IMR-90 (cell line): Measurements from ENCODE around the gene CDCA4.

Source experiments
- BHLHE40 ChIP-seq: fragments of 150-350 bp; IDR thresholded peaks from 2 replicates; pipeline ENCODE4 v1.6.1; 2016; ENCODE audit warnings: mild to moderate bottlenecking, low read depth, low read length
- NFE2L2 ChIP-seq: fragments of 150-350 bp; IDR thresholded peaks from 2 replicates; pipeline ENCODE4 v1.6.1; 2016; ENCODE audit warnings: low read depth, mild to moderate bottlenecking, low read length
- POLR2A ChIP-seq: IDR thresholded peaks from 2 replicates; pipeline ENCODE4 v1.6.1; 2012; ENCODE audit warnings: mild to moderate bottlenecking, low read depth, low read length
- RAD21 ChIP-seq: IDR thresholded peaks from 2 replicates; pipeline ENCODE4 v1.6.1; 2012; ENCODE audit warnings: low read length, improper control_type of control experiment
- RCOR1 ChIP-seq: IDR thresholded peaks from 2 replicates; pipeline ENCODE4 v1.6.1; 2012; ENCODE audit warnings: mild to moderate bottlenecking, low read length, improper control_type of control experiment; ENCODE audit not compliant: insufficient replicate concordance
- RFX5 ChIP-seq: IDR thresholded peaks from 2 replicates; pipeline ENCODE4 v1.8.0; 2012; ENCODE audit warnings: low read depth, mild to moderate bottlenecking, low read length, moderate library complexity
- SMC3 ChIP-seq: fragments of 150-350 bp; IDR thresholded peaks from 2 replicates; pipeline ENCODE4 v1.6.1; 2016; ENCODE audit warnings: low read depth, mild to moderate bottlenecking, antibody characterized with exemption, low read length, moderate library complexity
- TF ChIP-seq, protein P1 (sequence below): fragments of 150-350 bp; IDR thresholded peaks from 2 replicates; pipeline ENCODE4 v1.6.1; 2016; ENCODE audit warnings: low read depth, mild to moderate bottlenecking, low read length, moderate library complexity, borderline replicate concordance
- TF ChIP-seq, protein P2 (sequence below): conservative IDR thresholded peaks from 2 replicates; pipeline ENCODE4 v1.5.1; 2012; ENCODE audit warnings: mild to moderate bottlenecking, low read depth, low read length, improper control_type of control experiment

GRCh38 chr14:105005329-105005928, 15.5 kb downstream of the CDCA4 start:
- TF ChIP-seq RCOR1 = no peak
- TF ChIP-seq, protein P1, sequence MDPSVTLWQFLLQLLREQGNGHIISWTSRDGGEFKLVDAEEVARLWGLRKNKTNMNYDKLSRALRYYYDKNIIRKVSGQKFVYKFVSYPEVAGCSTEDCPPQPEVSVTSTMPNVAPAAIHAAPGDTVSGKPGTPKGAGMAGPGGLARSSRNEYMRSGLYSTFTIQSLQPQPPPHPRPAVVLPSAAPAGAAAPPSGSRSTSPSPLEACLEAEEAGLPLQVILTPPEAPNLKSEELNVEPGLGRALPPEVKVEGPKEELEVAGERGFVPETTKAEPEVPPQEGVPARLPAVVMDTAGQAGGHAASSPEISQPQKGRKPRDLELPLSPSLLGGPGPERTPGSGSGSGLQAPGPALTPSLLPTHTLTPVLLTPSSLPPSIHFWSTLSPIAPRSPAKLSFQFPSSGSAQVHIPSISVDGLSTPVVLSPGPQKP = no peak
- TF ChIP-seq, protein P2, sequence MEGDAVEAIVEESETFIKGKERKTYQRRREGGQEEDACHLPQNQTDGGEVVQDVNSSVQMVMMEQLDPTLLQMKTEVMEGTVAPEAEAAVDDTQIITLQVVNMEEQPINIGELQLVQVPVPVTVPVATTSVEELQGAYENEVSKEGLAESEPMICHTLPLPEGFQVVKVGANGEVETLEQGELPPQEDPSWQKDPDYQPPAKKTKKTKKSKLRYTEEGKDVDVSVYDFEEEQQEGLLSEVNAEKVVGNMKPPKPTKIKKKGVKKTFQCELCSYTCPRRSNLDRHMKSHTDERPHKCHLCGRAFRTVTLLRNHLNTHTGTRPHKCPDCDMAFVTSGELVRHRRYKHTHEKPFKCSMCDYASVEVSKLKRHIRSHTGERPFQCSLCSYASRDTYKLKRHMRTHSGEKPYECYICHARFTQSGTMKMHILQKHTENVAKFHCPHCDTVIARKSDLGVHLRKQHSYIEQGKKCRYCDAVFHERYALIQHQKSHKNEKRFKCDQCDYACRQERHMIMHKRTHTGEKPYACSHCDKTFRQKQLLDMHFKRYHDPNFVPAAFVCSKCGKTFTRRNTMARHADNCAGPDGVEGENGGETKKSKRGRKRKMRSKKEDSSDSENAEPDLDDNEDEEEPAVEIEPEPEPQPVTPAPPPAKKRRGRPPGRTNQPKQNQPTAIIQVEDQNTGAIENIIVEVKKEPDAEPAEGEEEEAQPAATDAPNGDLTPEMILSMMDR = no peak
- no peak for TF ChIP-seq BHLHE40
- no peak for TF ChIP-seq RAD21
- no peak for TF ChIP-seq POLR2A
- no peak for TF ChIP-seq NFE2L2
- no peak for TF ChIP-seq SMC3
- TF ChIP-seq RFX5 = no peak
